IPS DF 4.7 (cell line): ENCODE measurements around the gene THOP1.
"Not testable (repeated sequence)": the region's sequence is repeated elsewhere in the genome, so short reads cannot be mapped to it uniquely, and the experiment has no call there.

Source experiments
- DNase-seq: peaks from one replicate; pipeline ENCODE4 v3.0.0-alpha.2; 2013; ENCODE audit warnings: low spot score; ENCODE audit errors: extremely low read depth

The THOP1 gene

DNA sequence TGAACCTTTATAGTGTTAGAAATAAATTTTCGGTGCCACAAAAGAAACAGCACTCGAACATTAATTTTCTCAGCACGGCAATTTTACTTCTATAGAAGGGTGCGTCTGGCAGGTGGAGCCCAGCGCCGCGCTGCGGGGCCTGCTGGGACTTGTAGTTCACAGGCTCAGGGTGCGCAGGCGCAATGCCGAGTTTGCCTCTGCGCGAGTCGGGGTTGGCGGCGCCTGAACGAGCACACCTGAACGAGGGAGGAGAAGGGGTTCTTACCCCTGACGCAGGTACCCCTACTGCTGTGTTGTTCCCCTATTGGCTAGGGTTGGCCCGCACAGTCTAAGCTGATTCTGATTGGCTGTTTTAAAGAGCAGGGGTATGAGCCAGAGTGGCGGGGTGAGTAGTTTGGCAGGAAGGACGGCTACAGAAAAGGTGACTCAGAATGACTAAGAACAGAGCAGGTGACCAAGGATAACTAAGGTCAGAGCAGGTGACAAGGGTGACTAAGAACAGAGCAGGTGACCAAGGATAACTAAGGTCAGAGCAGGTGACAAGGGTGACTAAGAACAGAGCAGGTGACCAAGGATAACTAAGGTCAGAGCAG, 32.0 kb downstream of the THOP1 start:
- not testable (repeated sequence) for DNase-seq

DNA sequence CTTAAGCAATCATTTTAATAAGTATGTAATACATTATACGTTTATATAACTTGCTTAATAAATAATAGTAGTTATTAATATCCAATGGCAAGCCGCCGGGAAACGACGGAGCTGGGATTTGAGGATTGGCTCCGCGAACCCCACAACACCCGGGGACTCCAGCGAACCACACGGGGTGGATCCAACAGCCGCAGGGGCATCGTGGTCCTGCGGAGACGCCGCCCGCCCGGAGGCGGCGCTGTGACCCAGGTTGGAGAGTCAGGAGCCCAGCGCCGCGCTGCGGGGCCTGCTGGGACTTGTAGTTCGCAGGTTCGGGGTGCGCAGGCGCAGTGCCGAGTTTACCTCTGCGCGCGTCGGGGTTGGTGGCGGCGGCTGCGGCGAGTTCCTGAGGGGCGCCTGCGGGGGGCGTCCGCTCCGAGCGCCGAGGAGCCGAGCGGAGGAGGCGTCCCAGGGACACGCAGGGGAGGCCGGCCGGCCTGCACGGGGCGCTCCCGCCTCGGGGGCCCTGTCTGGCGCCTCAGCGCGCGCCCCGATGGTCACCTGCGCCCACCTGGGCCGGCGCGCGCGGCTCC, 34.3 kb downstream of the THOP1 start, which contains the start of gene ZNF554:
ZNF554 (plus strand) TSS at position 329 of the 572 bp plus-strand sequence; CDS start at position 533, 204 bp downstream.
- DNase-seq = peak; percentile 87

DNA sequence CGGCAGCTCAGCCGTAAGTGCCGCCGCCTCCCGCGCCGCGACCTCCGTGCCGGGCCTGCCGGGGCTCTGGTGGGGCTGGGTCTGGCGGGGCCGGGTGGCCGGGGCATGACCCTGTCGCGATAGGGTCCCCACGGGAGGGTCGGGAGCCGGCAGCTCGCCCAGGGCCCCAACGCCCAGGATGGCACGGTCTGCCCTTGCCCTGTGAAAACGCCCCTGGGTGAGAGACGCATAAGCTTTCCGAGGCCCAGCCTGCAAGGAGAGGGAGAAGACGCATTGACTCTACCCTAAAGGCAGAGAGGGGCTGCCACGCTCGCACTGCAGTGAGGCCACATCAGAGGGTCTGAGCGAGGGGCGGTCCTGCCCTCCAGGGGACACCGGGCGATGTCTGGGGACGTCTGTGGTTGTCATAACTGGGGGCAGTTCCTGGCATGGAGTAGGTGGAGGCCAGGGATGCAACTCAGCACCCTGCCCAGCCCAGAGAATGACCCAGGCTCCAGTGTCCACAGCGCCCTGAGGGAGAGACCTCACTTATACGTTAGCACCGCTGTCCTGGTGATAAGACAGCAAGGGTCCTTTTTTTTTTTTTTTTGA, 34.9 kb downstream of the THOP1 start:
- DNase-seq = no peak

DNA sequence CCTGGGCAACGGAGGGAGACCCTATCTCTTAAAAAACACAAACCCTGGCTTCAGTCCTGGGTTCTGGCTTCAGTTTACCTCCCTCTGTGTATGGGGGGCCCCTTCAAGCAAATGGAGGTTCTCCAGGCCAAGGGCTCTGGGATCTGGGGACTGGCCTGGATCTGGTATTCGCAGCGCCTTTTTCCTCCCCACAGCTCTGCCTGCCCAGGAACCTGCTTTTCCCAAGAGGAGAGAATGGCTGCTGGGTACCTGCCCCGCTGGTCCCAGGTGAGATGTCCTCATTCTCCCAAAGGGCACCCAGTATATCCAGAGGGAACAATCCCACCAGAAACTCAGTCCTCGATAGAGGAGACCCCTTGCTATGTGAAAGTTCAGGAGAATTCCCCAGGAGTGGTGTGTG, 37.5 kb downstream of the THOP1 start:
- no peak for DNase-seq

DNA sequence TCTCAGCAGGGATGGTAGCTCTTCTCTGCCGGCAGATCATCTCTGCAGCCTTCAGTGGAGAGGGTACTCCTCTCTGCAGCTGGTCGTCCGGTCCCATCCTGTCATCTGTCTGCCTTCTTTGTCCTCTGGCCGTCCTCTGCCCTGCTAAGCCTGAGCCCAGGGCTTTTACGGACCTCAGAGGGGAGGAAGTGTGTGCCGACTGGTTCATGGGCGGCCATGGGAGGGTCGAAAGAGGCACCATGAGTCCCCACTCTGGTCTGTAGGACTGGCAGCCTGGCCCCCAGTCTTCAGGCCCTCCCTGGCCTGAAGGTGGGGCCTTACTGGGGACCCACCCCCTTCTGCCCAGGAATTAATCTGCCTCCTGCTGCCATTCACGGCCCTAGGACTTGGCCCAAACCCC, 38.3 kb downstream of the THOP1 start:
- no peak for DNase-seq

DNA sequence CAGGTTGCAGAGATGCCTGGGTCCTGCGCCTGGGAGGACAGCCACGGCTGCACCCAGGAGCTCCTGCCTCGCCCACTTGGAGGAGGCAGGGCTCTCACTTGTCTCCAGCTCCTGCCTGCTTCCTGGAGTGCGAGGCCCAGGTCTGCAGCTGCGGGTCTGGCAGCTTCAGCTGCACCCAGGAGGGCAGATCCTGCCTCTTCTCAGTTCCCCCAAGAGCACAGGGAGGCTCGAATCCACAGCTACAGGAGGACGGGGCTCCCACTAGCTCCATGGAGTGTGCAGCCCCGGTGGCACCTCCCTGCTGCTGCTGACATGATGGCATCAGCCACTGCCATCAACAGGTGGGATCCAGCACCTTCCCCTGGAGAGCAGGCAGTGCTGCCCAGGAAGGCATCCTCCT, 38.8 kb downstream of the THOP1 start:
- no peak for DNase-seq

DNA sequence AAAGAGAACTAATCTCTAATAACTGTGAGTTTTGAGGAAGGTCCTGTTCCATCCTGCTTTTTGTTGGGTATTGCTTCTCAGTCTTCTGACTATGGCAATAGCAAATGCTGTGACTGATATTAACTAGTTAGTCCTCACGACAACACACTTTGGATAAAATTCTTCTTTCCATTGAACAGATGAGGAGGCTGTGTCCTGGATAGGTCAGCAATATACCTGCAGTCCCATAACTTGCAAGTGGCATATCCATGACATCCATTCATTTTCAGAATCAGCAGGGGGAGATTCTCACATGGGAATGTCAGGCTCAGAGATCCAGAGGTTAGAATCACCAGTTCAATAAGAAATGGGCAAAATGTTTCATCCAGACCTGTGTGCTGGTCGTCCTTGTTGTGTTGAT, 41.7 kb downstream of the THOP1 start:
- no peak for DNase-seq

DNA sequence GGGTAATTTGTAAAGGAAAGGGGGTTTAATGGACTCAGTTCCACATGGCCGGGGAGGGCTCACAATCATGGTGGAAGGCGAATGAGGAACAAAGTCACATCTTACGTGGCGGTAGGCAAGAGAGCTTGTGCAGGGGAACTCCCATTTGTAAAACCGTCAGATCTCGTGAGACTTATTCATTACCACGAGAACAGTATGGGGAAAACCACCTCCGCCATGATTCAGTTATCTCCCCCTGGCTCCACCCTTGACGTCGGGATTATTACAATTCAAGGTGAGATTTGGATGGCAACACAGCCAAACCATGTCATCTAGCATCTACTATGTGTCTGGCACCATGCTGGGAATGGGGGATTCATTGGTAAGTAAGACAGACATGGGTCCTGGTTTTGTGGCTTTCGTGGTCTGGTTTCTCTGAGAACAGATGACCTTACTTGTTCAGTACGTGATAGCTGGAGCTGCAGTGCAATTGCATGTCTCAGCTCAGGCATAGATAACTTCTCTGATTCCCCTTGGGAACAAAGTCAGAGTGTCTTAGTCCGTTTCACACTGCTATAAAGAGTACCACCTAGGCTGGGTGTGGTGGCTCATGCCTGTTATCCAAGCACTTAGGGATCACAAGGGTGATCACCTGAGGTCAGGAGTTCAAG, 42.7 kb downstream of the THOP1 start:
- DNase-seq = no peak

DNA sequence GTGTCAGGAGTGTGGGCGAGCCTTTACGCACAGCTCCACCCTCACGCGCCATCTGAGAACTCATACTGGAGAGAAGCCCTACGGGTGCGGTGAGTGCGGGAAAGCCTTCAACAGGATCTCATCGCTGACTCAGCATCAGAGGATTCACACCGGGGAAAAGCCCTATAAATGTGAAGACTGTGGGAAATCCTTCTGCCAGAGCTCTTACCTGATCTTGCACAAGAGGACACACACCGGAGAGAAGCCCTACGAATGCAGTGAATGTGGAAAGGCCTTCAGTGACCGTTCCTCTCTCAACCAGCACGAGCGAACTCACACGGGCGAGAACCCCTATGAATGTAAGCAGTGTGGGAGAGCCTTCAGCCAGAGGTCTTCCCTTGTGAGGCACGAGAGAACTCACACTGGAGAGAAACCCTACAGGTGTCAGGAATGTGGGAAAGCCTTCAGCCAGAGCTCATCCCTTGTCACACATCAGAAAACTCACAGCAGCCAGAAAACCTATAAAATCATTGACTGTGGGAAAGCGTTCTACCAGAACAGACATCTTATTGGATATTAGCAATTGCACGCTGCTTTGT, 49.1 kb downstream of the THOP1 start:
- DNase-seq = no peak

DNA sequence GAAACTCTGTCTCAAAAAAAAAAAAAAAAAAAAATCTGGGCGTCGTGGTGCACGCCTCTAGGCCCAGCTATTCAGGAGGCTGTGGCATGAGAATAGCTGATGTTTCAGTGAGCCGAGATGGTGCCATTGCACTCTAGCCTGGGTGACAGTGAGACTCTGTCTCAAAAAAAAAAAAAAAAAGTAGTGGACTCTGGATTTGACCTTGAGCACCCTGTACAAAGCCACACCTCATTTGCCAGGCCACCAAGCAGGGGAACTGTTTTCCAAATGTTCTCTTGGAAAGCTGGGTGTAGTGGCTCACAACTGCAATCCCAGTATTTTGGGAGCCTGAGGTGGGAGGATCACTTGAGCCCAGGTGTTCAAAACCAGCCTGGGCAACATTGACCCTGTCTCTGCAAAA, 52.1 kb downstream of the THOP1 start:
- no peak for DNase-seq

DNA sequence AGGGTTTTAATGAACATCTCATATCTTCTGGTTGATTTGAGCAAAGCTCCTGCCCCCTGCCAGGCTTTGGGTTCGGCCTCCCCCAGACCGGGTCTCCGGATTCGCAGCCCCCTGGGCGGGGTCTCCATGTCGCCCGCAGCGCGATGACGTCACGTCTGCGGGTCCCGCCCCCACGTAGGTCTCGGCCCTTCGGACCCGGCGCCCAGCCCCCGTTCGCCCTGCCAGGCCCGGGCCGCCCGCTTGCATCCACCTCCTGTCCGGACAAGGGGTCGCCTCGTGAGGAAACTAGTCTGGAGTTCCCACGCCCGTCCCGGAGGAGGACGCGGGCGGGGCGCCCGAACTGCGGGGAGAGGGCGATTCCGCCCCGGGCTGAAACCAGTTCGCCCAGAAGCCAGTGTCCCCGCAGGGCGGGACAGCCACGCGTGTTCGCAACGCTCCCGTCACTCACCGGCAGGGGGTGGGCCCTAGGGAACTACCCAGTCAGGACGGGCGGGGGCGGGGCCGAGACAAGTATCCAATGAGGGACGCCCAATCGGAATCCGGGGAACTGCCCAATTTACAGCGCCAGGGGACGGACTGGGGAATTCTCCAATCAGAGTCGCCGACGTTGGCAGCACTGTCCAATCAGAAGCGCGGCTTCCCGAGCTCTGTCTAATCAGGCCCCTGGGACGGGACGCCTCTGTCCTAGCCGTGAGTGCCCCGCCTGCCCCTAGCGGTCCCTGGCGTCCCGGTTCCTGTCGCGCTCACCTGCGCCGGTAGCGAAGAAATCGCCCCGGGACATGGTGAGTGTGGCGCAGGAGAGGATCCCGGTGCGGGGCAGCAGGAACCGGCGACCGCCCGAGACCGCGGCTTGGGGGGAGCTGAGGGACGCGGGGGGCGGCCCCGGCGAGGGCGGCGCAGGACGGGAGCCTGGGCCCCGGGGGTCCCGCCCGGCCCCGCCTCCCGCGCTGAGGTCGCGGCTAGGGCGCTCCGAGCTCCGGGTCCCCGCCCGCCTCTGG, 55.8 kb downstream of the THOP1 start, which contains the start of gene ZNF555:
ZNF555 (plus strand) TSS at position 682 of the 998 bp plus-strand sequence; CDS start at position 780, 98 bp downstream.
- peak; percentile 72 for DNase-seq

DNA sequence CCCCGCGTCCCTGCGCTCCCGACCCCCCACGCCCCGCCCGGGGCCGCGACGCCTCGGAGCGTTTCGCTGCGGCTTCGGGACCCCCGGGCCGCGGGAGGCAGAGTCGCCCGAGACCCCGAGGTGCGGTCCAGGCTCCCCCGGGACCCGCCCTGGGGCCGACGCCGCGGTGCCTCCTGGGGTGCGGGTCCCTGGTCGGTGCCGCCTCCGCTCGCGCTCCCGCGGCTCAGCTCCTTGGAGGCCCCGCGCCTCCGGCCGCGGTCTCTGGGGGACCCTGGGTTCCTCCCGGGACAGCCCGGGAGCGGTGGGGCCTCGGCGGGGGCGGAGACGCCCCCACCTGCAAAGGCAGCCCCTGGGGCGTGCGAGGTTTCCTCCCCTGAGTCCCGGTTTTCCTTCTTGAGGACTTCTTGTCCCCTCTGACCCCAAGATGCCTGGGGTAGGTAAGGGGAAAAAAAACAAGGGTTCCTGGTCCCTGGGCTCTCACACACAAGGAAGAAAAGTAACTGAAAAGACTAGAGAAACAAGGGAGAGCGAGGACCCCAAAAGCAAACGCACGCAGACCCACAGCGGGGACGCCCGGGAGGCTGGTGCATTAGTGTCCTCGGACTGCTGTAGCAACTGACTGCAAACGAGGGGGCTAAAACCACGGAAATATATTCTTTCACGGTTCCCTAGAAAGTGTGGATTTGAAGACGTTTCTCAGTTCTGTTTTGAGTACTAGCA, 56.7 kb downstream of the THOP1 start:
- no peak for DNase-seq

DNA sequence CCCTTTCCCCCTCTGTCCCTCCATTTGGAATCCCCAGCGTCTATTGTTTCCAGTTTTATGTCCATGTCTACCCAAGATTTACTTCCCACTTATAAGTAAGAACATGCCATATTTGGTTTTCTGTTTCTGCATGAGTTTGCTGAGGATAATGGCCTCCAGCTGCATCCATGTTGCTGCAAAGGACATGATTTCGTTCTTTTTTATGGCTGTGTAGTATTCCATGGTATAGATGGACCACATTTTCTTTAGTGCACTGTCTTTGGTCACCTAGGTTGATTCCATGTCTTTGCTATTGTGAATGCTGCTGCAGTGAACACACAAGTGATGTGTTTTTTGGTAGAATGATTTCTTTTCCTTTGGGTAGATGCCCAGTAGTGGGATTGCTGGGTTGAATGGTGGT, 59.8 kb downstream of the THOP1 start:
- no peak for DNase-seq

DNA sequence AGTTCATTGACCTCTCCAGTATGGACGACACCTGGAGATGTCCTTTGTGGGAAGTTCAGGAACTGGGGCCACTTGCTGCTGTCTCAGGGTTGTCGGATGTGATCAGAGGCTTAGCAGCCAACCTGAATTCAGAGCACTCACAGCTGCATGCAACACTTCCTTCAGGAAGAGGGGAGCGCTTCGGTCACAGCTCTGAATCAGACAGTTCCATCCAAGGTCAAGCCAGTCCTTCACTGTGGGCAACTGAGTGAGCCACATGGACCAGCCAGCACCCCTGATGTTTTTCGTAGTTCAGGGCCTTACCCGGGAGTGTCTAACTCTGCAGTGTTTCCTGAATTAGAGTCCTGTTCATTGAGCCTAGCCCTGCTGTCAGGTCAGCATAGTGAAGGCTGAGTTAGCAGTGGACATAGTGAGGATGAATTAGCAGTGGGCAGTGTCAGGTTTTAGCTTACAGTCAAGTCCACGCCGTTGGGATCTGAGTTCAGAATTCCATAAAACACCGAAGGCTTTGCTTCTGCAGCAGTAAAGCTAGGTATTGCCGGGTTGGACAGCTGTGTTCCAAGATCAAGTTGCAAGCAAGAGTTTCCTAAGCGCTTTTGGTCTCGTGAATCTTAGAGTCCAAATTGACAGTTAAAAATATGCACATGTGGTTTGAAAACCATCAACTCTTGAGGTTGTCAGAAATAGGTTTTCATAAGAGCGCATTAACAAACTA, 61.0 kb downstream of the THOP1 start:
- no peak for DNase-seq

DNA sequence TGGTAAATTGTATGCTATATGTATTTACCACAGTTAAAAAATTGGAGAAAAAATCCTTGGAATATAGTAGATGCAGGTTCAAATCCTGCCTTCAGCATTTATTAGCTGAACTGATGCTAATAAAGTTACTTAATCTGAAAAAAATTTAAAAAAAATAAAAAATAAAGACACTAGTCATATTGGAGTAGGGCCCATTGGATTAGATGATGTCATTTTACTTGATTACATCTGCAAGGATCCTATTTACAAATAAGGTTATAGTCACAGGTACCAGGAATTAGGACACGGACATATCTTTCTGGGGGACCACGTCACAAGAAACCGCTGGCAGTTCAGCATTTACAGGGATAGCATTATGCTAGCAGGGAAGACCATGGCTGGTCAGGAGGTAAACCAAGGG, 62.2 kb downstream of the THOP1 start:
- DNase-seq = no peak

DNA sequence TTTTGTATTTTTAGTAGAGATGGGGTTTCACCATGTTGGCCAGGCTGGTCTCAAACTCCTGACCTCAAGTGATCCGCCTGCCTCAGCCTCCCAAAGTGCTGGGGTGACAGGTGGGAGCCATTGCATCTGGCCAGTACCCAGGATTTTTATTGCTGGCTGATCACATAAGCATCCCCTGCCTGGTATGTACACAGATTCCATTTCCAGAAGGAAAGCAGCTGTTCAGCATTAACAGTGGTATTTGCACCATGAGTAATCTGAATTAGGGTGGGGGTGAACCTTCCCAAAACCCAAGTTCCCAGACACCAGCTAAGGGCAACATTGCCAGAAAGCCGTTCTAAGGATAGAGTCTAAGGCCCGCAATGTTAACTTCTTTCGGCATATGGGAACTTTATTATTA, 63.3 kb downstream of the THOP1 start:
- no peak for DNase-seq

DNA sequence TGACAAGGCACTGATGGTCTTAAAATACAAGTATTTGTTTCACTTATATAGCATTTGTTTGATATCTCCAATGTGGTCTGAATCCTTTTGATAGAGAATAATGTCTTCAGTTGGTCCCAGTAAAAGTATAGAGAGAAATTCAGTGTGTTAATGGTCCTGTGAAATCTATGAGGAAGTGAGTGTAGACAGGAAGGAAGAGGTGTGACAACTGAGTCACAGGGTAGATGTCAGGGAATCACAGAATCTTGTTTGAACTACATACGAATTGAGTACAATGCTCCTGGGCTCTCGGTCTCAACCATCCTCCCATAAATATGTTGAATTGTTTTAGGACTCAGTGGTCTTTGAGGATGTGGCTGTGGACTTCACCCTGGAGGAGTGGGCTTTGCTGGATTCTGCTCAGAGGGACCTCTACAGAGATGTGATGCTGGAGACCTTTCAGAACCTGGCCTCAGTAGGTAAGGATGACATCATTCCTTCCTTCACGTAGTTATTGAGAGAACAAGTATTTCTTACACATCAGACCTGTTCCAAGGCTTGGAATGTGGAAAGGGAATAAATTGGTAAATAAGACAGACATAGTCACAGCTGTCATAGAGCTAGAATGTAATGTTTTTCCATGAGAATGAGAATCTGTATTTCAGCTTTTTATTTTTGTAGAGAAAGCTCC, 65.1 kb downstream of the THOP1 start:
- DNase-seq = no peak

DNA sequence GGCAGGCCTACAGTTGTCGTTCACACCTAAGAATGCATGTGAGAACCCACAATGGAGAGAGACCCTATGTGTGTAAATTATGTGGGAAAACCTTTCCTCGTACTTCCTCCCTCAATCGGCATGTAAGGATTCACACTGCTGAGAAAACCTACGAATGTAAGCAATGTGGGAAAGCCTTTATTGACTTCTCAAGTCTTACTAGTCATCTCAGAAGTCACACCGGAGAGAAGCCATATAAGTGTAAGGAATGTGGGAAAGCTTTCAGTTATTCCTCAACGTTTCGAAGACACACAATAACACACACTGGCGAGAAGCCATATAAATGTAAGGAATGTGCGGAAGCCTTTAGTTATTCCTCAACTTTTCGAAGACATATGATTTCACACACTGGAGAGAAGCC, 67.3 kb downstream of the THOP1 start:
- DNase-seq = no peak

DNA sequence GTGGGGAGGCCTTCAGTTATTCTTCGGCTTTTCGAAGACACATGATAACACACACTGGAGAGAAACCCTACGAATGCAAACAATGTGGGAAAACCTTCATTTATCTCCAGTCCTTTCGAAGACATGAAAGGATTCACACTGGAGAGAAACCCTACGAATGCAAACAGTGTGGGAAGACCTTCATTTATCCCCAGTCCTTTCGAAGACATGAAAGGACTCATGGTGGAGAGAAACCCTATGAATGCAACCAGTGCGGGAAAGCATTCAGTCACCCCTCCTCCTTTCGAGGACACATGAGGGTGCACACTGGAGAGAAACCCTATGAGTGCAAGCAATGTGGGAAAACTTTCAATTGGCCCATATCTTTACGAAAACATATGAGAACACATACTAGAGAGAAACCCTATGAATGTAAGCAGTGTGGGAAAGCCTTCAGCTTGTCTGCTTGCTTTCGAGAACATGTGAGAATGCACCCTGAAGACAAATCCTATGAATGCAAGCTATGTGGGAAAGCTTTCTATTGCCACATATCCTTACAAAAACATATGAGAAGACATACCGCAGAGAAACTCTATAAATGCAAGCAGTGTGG, 67.8 kb downstream of the THOP1 start:
- no peak for DNase-seq
